Gastrocnemius medialis (tissue), 4 donors: ENCODE data around the gene BCAP29. TPM values are rescaled to one million over a fixed set of nuclear protein-coding genes. Genes with fewer than 3 reads are reported as not detected.

ENCODE experiments used
- ATAC-seq, 2 donors: fragments of 150-250 bp; one replicate each; pipeline ENCODE4 v1.9.1; 2016
- DNase-seq, 2 donors: peaks; one replicate each; pipeline ENCODE4 v3.0.0-alpha.2; 2019
- H3K27ac ChIP-seq, 4 donors: fragments of 200-600 bp; sonication (generic); 1 replicate in 1 of 4; 2 replicates in 3 of 4; pipeline ENCODE4 v1.5.1; 2016 to 2018; ENCODE audit warnings: mild to moderate bottlenecking in 2 of 4, moderate library complexity in 1 of 4
- H3K27me3 ChIP-seq, 3 donors: fragments of 200-600 bp; sonication (generic) in 2 of 3; 1 replicate in 1 of 3; 2 replicates in 2 of 3; pipeline versions ENCODE4 v1.5.1 to v1.6.0; 2016 to 2019; ENCODE audit warnings: mild to moderate bottlenecking in 1 of 3, moderate library complexity in 1 of 3
- H3K36me3 ChIP-seq, 2 donors: fragments of 200-600 bp; sonication (generic) in 1 of 2; one replicate each; pipeline ENCODE4 v1.5.1; 2017 to 2018
- H3K4me1 ChIP-seq, 2 donors: fragments of 200-600 bp; sonication (generic) in 1 of 2; one replicate each; pipeline ENCODE4 v1.5.1; 2016 to 2017; ENCODE audit warnings: mild to moderate bottlenecking in 2 of 2
- H3K4me3 ChIP-seq, 4 donors: fragments of 200-600 bp; sonication (generic) in 3 of 4; 1 replicate in 1 of 4; 2 replicates in 3 of 4; pipeline ENCODE4 v1.5.1; 2016 to 2019; ENCODE audit warnings: mild to moderate bottlenecking in 2 of 4
- H3K9me3 ChIP-seq, 3 donors: fragments of 200-600 bp; sonication (generic) in 2 of 3; 1 replicate in 1 of 3; 2 replicates in 2 of 3; pipeline ENCODE4 v1.5.1; 2016 to 2019
- POLR2A ChIP-seq, 2 donors: fragments of 450-650 bp; IDR thresholded peaks; one replicate each; pipeline ENCODE4 v1.6.1; 2017; ENCODE audit warnings: antibody characterized with exemption in 2 of 2, mild to moderate bottlenecking in 2 of 2, moderate library complexity in 2 of 2
- in situ Hi-C, 4 donors: fragments of 200-750 bp; cut with MboI; loops; one replicate each; pipeline versions ENCODE4 v1.15.0 to v1.8.0; 2017; ENCODE audit warnings: low sequenced_read_pairs in 4 of 4
- intact Hi-C: fragments of 100-400 bp; cut with DNase I; formaldehyde crosslinking; loops from one replicate; pipeline ENCODE4 v1.15.1; 2023; ENCODE audit warnings: low total_unique reads
- total RNA-seq, 4 donors: library from RNA; depleted of rRNA; stranded (reverse); fragments of >200 nt; gene quantifications; one replicate each; pipeline versions ENCODE4 v1.1.0 to v1.2.3, GENCODE V29; 2016
- TF ChIP-seq, protein P1 (sequence below), 5 experiments: fragments of 450-650 bp in 3 of 5; fragments of 200-600 bp in 2 of 5; sonication (generic) in 2 of 5; IDR thresholded peaks in 4 of 5; conservative IDR thresholded peaks in 1 of 5; 1 replicate in 4 of 5; 2 replicates in 1 of 5; pipeline ENCODE4 v1.5.1; 2016 to 2019; ENCODE audit warnings: antibody characterized with exemption in 5 of 5, mild to moderate bottlenecking in 3 of 5, moderate library complexity in 3 of 5

The BCAP29 gene
- total RNA-seq, 4 donors from 2014 or later: 125 to 152 (median 129) TPM

DNA sequence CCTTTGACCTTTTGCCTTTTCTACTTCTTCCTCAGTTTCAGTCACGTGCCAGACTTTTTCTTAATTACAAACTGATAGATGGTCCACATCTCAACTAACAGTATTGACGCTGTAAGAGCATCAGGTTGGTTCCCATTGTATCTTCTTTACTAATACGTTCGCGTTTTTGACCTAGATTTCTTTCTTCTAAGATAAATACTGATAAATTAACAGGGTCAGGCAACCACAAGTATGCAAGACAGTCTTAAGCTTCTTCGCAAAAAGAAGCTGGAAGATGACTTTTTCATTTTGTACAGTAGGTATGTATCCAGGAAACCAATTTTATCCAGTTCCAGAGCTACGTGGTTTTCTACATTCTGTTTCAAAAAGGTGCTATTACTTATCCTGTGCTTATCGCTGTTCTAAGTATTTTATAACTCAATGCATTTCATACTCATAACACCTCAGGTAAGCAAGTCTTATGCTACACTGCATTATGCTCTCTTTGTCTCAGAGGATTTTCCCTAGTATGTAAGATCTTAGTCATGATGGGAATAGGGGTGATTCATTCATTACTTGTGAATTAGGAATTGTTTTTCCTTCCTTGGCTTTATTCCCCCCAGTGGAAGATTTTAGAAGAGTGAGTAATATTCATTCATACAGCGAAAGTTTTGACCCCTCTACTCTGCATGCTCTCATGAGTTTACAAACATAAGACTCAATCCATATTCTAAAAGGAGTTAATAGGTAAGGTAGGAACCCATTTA, 15.3 kb upstream of the BCAP29 start:
- in situ Hi-C loops: loop anchor here in 1 of 4 donors (25.0 kb wide), 1 partner anchor 377 kb away; no protein-coding TSS in a partner anchor
- no peak for TF ChIP-seq POLR2A (IDR thresholded peaks at IDR 0.05)
- TF ChIP-seq, protein P1, sequence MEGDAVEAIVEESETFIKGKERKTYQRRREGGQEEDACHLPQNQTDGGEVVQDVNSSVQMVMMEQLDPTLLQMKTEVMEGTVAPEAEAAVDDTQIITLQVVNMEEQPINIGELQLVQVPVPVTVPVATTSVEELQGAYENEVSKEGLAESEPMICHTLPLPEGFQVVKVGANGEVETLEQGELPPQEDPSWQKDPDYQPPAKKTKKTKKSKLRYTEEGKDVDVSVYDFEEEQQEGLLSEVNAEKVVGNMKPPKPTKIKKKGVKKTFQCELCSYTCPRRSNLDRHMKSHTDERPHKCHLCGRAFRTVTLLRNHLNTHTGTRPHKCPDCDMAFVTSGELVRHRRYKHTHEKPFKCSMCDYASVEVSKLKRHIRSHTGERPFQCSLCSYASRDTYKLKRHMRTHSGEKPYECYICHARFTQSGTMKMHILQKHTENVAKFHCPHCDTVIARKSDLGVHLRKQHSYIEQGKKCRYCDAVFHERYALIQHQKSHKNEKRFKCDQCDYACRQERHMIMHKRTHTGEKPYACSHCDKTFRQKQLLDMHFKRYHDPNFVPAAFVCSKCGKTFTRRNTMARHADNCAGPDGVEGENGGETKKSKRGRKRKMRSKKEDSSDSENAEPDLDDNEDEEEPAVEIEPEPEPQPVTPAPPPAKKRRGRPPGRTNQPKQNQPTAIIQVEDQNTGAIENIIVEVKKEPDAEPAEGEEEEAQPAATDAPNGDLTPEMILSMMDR (IDR thresholded peaks at IDR 0.05 in 4 of 5, conservative IDR thresholded peaks at IDR 0.05 in 1 of 5): no peak
- H3K9me3 ChIP-seq: no peaks in the 10 kb centered on the region
- H3K4me3 ChIP-seq: peak overlapping the region; percentile 78 to 99 (median 95)
- DNase-seq: no peak
- H3K27ac ChIP-seq: peak overlapping the region; percentile 92 to 99 (median 98)
- intact Hi-C loops: loop anchor here (1.0 to 10.0 kb wide), 5 partner anchors 48 to 397 kb away; partner anchors contain the start of genes CBLL1 and HBP1
- peaks cover 33 to 36% of the 10 kb centered on the region in 2 donors for H3K4me1 ChIP-seq
- H3K36me3 ChIP-seq: no peaks in the 10 kb centered on the region
- ATAC-seq: no peak
- no peaks in the 10 kb centered on the region for H3K27me3 ChIP-seq

DNA sequence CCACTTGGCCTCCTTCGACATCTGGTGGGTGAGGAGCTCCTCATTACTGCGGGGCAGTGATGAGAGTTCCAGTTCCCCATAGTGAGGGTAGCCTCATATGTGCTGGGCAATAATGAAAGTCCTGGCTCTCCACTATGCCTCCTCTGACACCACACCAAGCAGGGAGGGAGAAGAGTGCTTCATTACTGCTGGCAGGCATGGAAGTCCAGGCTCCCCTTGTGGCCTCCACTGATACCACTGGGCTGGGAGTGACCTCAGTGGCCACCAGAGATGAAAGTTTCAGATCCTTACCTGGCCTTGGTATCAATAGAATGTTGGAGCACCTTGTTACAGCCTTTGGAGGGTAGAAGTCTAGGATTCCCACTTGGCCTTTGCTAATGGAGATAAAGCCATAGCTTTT, 9.7 kb upstream of the BCAP29 start:
- Histone ChIP-seq H3K27me3 (no peaks in the 10 kb centered on the region), H3K9me3 (no peaks in the 10 kb centered on the region), H3K4me1 (peaks cover 0 to 5% of the 10 kb centered on the region in 2 donors), H3K4me3 (no peak overlapping the region), H3K36me3 (no peaks in the 10 kb centered on the region), H3K27ac (no peak overlapping the region)
- in situ Hi-C loops (loop anchor here in 1 of 4 donors (25.0 kb wide), 1 partner anchor 383 kb away; no protein-coding TSS in a partner anchor), intact Hi-C loops (no loop called here)
- ATAC-seq (no peak), DNase-seq (no peak)
- no peak for TF ChIP-seq POLR2A (IDR thresholded peaks at IDR 0.05)
- TF ChIP-seq, protein P1 (IDR thresholded peaks at IDR 0.05 in 4 of 5, conservative IDR thresholded peaks at IDR 0.05 in 1 of 5): no peak

DNA sequence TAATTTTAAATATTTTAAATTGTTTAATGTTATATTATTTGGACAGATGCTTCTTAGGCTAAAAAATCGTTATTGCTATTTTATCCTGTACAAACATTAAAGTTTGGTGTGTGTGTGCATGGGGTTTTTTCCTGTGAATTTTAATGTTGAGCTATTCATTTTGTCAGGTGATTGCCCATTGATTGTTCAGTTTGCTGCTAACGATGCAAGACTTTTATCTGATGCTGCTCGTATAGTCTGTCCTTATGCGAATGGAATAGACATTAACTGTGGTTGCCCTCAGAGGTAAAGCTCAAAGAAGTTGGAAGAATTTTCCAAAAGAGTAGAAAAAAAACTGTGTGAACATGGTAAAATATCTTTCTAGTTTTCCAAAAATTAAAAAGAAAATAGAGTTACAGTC, 6.5 kb upstream of the BCAP29 start:
- H3K4me3 ChIP-seq: no peak overlapping the region
- no peaks in the 10 kb centered on the region for H3K27me3 ChIP-seq
- H3K9me3 ChIP-seq: no peaks in the 10 kb centered on the region
- in situ Hi-C loops: loop anchor here in 1 of 4 donors (25.0 kb wide), 1 partner anchor 386 kb away; no protein-coding TSS in a partner anchor
- DNase-seq: no peak
- H3K4me1 ChIP-seq: peaks cover 0 to 5% of the 10 kb centered on the region in 2 donors
- H3K36me3 ChIP-seq: no peaks in the 10 kb centered on the region
- TF ChIP-seq, protein P1 (IDR thresholded peaks at IDR 0.05 in 4 of 5, conservative IDR thresholded peaks at IDR 0.05 in 1 of 5): no peak
- no peak for TF ChIP-seq POLR2A (IDR thresholded peaks at IDR 0.05)
- H3K27ac ChIP-seq: no peak overlapping the region
- no peak for ATAC-seq
- intact Hi-C loops: no loop called here

DNA sequence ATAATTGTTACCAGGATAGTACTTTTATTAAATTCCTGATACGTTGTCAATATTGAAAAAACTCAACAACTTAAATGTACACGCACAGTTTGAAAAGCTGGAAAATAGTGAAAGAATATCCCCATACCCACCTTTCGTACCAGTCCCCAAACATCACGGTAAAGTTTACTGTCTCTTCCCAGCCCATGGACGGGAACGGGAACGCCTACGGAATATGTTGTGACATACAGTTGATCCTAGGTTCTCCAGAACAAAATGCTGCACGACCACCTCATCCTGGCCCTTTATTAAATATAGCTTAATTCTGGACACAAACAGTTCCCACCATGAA, 527 bp upstream of the BCAP29 start:
- peak; percentile 14 to 21 for ATAC-seq
- in situ Hi-C loops (loop anchor here in 3 of 4 donors (25.0 kb wide), 2 partner anchors 308 to 392 kb away; partner anchors contain the start of gene DLD (in 2 of the 3)), intact Hi-C loops (no loop called here)
- Histone ChIP-seq H3K27me3 (no peaks in the 10 kb centered on the region), H3K4me1 (peaks cover 10 to 12% of the 10 kb centered on the region in 2 donors), H3K27ac (peak overlapping the region; percentile 89 to 95 (median 92)), H3K4me3 (peak overlapping the region; percentile 68 to 82 (median 82)), H3K36me3 (no peaks in the 10 kb centered on the region), H3K9me3 (no peaks in the 10 kb centered on the region)
- TF ChIP-seq, protein P1 (IDR thresholded peaks at IDR 0.05 in 4 of 5, conservative IDR thresholded peaks at IDR 0.05 in 1 of 5): no peak
- no peak for TF ChIP-seq POLR2A (IDR thresholded peaks at IDR 0.05)
- DNase-seq: no peak
